Loucy (cell line): Measurements from ENCODE around the gene GPR135.

Experiments
- H2AFZ ChIP-seq: fragments of 200-600 bp; sonication (generic); 2 replicates; pipeline ENCODE4 v1.6.0; 2016; ENCODE audit warnings: antibody characterized with exemption, mild to moderate bottlenecking, low read length, moderate library complexity
- H3F3A ChIP-seq: fragments of 200-600 bp; 2 replicates; pipeline ENCODE4 v1.6.0; 2016; ENCODE audit warnings: antibody characterized with exemption, low read depth, mild to moderate bottlenecking
- H3K27me3 ChIP-seq: fragments of 200-600 bp; sonication (generic); 2 replicates; pipeline ENCODE4 v1.6.1; 2014; ENCODE audit warnings: low read length, mild to moderate bottlenecking; ENCODE audit not compliant: insufficient read depth, poor library complexity, severe bottlenecking
- H3K36me3 ChIP-seq: fragments of 200-600 bp; sonication (generic); 2 replicates; pipeline ENCODE4 v1.6.1; 2016; ENCODE audit warnings: low read length; ENCODE audit not compliant: insufficient read depth
- H3K4me1 ChIP-seq: fragments of 200-600 bp; sonication (generic); 2 replicates; pipeline ENCODE4 v1.5.1; 2014; ENCODE audit warnings: low read length, mild to moderate bottlenecking; ENCODE audit not compliant: insufficient read depth, poor library complexity, severe bottlenecking
- H3K4me2 ChIP-seq: fragments of 200-600 bp; sonication (generic); 2 replicates; pipeline ENCODE4 v1.6.0; 2014; ENCODE audit warnings: antibody characterized with exemption, low read length, low read depth, mild to moderate bottlenecking; ENCODE audit not compliant: poor library complexity, severe bottlenecking
- H3K4me3 ChIP-seq: fragments of 200-600 bp; sonication (generic); 2 replicates; pipeline ENCODE4 v1.5.1; 2014; ENCODE audit warnings: low read length, mild to moderate bottlenecking, mixed read lengths; ENCODE audit not compliant: poor library complexity, severe bottlenecking
- H3K79me2 ChIP-seq: fragments of 200-600 bp; sonication (generic); 2 replicates; pipeline ENCODE4 v1.6.1; 2014; ENCODE audit warnings: low read length; ENCODE audit not compliant: insufficient read depth
- H3K9ac ChIP-seq: fragments of 200-600 bp; sonication (generic); 2 replicates; pipeline ENCODE4 v1.6.0; 2014; ENCODE audit warnings: mild to moderate bottlenecking, low read depth, low read length, moderate library complexity; ENCODE audit not compliant: poor library complexity, severe bottlenecking
- H3K9me2 ChIP-seq: fragments of 200-600 bp; sonication (generic); replicated peaks from 2 replicates; pipeline ENCODE4 v1.6.1; 2016; ENCODE audit warnings: low read depth, low read length, mixed read lengths
- H3K9me3 ChIP-seq: fragments of 200-600 bp; sonication (generic); 2 replicates; pipeline ENCODE4 v1.6.1; 2014; ENCODE audit warnings: mild to moderate bottlenecking, antibody characterized with exemption, low read length, low read depth; ENCODE audit not compliant: insufficient read depth
- H4K20me1 ChIP-seq: fragments of 200-600 bp; sonication (generic); 2 replicates; pipeline ENCODE4 v1.6.0; 2014; ENCODE audit warnings: antibody characterized with exemption, low read length, mild to moderate bottlenecking; ENCODE audit not compliant: insufficient read depth, poor library complexity, severe bottlenecking
- CTCF ChIP-seq: fragments of 200-600 bp; sonication (generic); conservative IDR thresholded peaks from 2 replicates; pipeline ENCODE4 v1.5.1; 2014; ENCODE audit warnings: mild to moderate bottlenecking, antibody characterized with exemption, low read length
- EZH2phosphoT487 ChIP-seq: fragments of 200-600 bp; IDR thresholded peaks from 2 replicates; pipeline ENCODE4 v1.6.1; 2018; ENCODE audit warnings: antibody characterized with exemption, mild to moderate bottlenecking, moderate library complexity, borderline replicate concordance

The GPR135 gene

GRCh38 chr14:59483819-59484638 lies 18.8 kb upstream of the GPR135 start, which contains the start of the genes JKAMP and L3HYPDH:
Gene JKAMP, plus strand, starts transcription at chr14:59484517. Its CDS starts 73 bp downstream, at chr14:59484590.
Gene L3HYPDH, minus strand, starts transcription at chr14:59484408. Its CDS starts 92 bp downstream, at chr14:59484316.
- peak within 1 kb of the TSS; percentile 88 for H3K4me3 ChIP-seq
- H2AFZ ChIP-seq, result peak within 1 kb of the TSS; percentile 95
- H3K9me3 ChIP-seq, result no peaks in the 10 kb centered on the region
- H3K36me3 ChIP-seq, result no peaks in the 10 kb centered on the region
- H3K79me2 ChIP-seq, result peaks cover 37% of the 10 kb centered on the region
- H3K9me2 ChIP-seq, result no peaks in the 10 kb centered on the region
- H3K4me1 ChIP-seq, result peaks cover 42% of the 10 kb centered on the region
- H3K9ac ChIP-seq, result peak within 1 kb of the TSS; percentile 89
- peaks cover 27% of the 10 kb centered on the region for H4K20me1 ChIP-seq
- H3K4me2 ChIP-seq, result peak within 1 kb of the TSS; percentile 92
- peak; percentile 73 for TF ChIP-seq CTCF
- no peak for TF ChIP-seq EZH2phosphoT487
- no peaks in the 10 kb centered on the region for H3F3A ChIP-seq
- H3K27me3 ChIP-seq, result no peaks in the 10 kb centered on the region

- peaks cover 41% of the 10 kb centered on the region for H3K4me1 ChIP-seq
Observed at GRCh38 chr14:59483363-59483762, 18.2 kb upstream of the GPR135 start.

GRCh38 chr14:59482541-59483331 lies 17.6 kb upstream of the GPR135 start:
- Histone ChIP-seq H3F3A (no peaks in the 10 kb centered on the region), H3K4me1 (peaks cover 41% of the 10 kb centered on the region), H4K20me1 (peaks cover 22% of the 10 kb centered on the region), H3K9ac (peak overlapping the region; percentile 89), H3K79me2 (peaks cover 37% of the 10 kb centered on the region), H3K36me3 (no peaks in the 10 kb centered on the region), H3K9me3 (no peaks in the 10 kb centered on the region), H3K4me3 (peak overlapping the region; percentile 88), H3K27me3 (no peaks in the 10 kb centered on the region), H2AFZ (no peak overlapping the region), H3K9me2 (no peaks in the 10 kb centered on the region), H3K4me2 (peak overlapping the region; percentile 92)
- no peak for TF ChIP-seq CTCF
- no peak for TF ChIP-seq EZH2phosphoT487

More at GRCh38 chr14:59483363-59483762, 18.2 kb upstream of the GPR135 start:
- Histone ChIP-seq H4K20me1 (peaks cover 27% of the 10 kb centered on the region), H3K4me2 (peak overlapping the region; percentile 92), H3K9ac (peak overlapping the region; percentile 89), H3K27me3 (no peaks in the 10 kb centered on the region), H3K9me3 (no peaks in the 10 kb centered on the region), H3F3A (no peaks in the 10 kb centered on the region), H2AFZ (peak overlapping the region; percentile 95), H3K79me2 (peaks cover 37% of the 10 kb centered on the region), H3K4me3 (peak overlapping the region; percentile 88), H3K9me2 (no peaks in the 10 kb centered on the region), H3K36me3 (no peaks in the 10 kb centered on the region)
- TF ChIP-seq CTCF, result no peak
- TF ChIP-seq EZH2phosphoT487, result no peak
